ENCODE data around the gene ESR1. TPM values are rescaled to one million over a fixed set of nuclear protein-coding genes. Genes with fewer than 3 reads are reported as not detected.
"Not testable (repeated sequence)": the region's sequence is repeated elsewhere in the genome, so short reads cannot be mapped to it uniquely, and the experiment has no call there.

ESR1 gene
- polyA plus RNA-seq, 3 donors, result 0.12 to 0.24 (median 0.23) TPM

DNA sequence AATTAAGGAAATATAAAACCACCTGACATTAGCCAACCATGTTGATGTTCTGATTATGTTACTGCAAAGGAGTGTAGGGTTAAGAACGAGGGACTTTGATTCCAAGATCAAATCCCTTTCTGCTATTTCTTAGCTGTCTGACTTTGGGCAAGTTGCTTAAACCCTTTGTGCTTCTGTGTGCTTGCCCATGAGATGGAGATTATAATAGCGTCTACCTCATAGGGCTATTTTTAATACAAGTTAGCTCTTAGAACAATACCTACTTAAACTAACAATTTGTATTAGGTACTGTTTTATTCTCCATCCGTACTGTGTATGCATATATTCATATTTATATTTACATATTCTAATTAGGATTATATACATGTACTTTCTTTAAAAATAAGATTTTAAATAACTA lies 263.8 kb downstream of the ESR1 start:
- peaks cover 0 to 3% of the 10 kb centered on the region in 2 donors for H3K9me3 ChIP-seq (replicated peaks in 1 of 2; ENCODE audit: control insufficient read depth in 1 of 2, insufficient read depth in 1 of 2, low read length in 2 of 2)
- TF ChIP-seq, protein P1, sequence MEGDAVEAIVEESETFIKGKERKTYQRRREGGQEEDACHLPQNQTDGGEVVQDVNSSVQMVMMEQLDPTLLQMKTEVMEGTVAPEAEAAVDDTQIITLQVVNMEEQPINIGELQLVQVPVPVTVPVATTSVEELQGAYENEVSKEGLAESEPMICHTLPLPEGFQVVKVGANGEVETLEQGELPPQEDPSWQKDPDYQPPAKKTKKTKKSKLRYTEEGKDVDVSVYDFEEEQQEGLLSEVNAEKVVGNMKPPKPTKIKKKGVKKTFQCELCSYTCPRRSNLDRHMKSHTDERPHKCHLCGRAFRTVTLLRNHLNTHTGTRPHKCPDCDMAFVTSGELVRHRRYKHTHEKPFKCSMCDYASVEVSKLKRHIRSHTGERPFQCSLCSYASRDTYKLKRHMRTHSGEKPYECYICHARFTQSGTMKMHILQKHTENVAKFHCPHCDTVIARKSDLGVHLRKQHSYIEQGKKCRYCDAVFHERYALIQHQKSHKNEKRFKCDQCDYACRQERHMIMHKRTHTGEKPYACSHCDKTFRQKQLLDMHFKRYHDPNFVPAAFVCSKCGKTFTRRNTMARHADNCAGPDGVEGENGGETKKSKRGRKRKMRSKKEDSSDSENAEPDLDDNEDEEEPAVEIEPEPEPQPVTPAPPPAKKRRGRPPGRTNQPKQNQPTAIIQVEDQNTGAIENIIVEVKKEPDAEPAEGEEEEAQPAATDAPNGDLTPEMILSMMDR (IDR thresholded peaks at IDR 0.05), result no peak
- no peaks in the 10 kb centered on the region for H3K4me1 ChIP-seq (ENCODE audit: control insufficient read depth in 1 of 2, insufficient read depth in 2 of 2, low read length in 2 of 2)
- Mint-ChIP-seq H3K9me3 (peaks cover 4 to 14% (median 8%) of the 10 kb centered on the region in 7 donors), H3K27ac (no peak overlapping the region), H3K27me3 (ENCODE audit: low read depth in 3 of 3) (peaks cover 0 to 1% (median 0%) of the 10 kb centered on the region in 3 donors), H3K4me1 (no peaks in the 10 kb centered on the region), H3K36me3 (no peaks in the 10 kb centered on the region), H3K4me3 (no peak overlapping the region)
- no peak overlapping the region for H3K27ac ChIP-seq (ENCODE audit: low read depth in 1 of 2, low read length in 2 of 2)
- H3K9ac ChIP-seq (ENCODE audit: insufficient read depth, low read length, poor library complexity, severe bottlenecking), result no peak overlapping the region
- no peak overlapping the region for H2AFZ ChIP-seq (ENCODE audit: insufficient read depth, low read depth, low read length, poor library complexity, severe bottlenecking)
- no peaks in the 10 kb centered on the region for H3K79me2 ChIP-seq (ENCODE audit: insufficient read depth, low read length)
- H3K4me2 ChIP-seq (replicated peaks; ENCODE audit: extremely low read depth, low read length, poor library complexity, severe bottlenecking), result no peak overlapping the region
- WGBS (ENCODE audit: insufficient coverage), result 100% methylated on average over 1 of the region's 3 CpGs
- no peak overlapping the region for H3K4me3 ChIP-seq (replicated peaks in 1 of 3; ENCODE audit: low read depth in 2 of 3, low read length in 3 of 3)
- intact Hi-C loops (cut with micrococcal nuclease), result no loop called here
- no peak for DNase-seq
- no peaks in the 10 kb centered on the region for H3K27me3 ChIP-seq (ENCODE audit: control insufficient read depth in 2 of 2, insufficient read depth in 2 of 2, low read length in 2 of 2)
- H4K20me1 ChIP-seq (ENCODE audit: insufficient read depth, low read length), result no peaks in the 10 kb centered on the region
- no peaks in the 10 kb centered on the region for H3K36me3 ChIP-seq (replicated peaks in 1 of 2; ENCODE audit: control insufficient read depth in 1 of 2, insufficient read depth in 2 of 2, low read length in 2 of 2)

DNA sequence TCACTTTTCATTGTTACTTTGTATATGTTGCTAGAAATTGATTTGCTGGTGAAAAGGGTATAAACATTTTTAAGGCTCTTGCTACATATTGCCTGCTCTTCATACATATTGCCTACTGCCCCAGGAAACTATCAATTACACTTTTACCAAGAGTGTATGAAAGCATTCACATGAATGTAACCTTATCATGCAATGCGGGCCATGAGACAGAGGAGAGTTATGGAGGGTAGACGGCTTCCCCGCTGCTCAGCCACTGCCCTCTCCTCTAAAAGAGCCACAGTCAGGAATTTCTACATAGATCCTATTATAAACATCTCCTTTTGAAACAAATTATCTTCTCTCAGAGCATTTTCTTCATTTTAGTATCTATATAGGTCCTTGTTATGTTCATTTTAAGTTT lies 264.4 kb downstream of the ESR1 start:
- H3K27me3 Mint-ChIP-seq (ENCODE audit: low read depth in 3 of 3), result peaks cover 0 to 1% (median 0%) of the 10 kb centered on the region in 3 donors
- Histone ChIP-seq H4K20me1 (ENCODE audit: insufficient read depth, low read length) (no peaks in the 10 kb centered on the region), H3K9ac (ENCODE audit: insufficient read depth, low read length, poor library complexity, severe bottlenecking) (no peak overlapping the region), H3K79me2 (ENCODE audit: insufficient read depth, low read length) (no peaks in the 10 kb centered on the region), H2AFZ (ENCODE audit: insufficient read depth, low read depth, low read length, poor library complexity, severe bottlenecking) (no peak overlapping the region), H3K4me1 (ENCODE audit: control insufficient read depth in 1 of 2, insufficient read depth in 2 of 2, low read length in 2 of 2) (no peaks in the 10 kb centered on the region), H3K36me3 (replicated peaks in 1 of 2; ENCODE audit: control insufficient read depth in 1 of 2, insufficient read depth in 2 of 2, low read length in 2 of 2) (no peaks in the 10 kb centered on the region), H3K27ac (ENCODE audit: low read depth in 1 of 2, low read length in 2 of 2) (no peak overlapping the region), H3K4me2 (replicated peaks; ENCODE audit: extremely low read depth, low read length, poor library complexity, severe bottlenecking) (no peak overlapping the region), H3K9me3 (replicated peaks in 1 of 2; ENCODE audit: control insufficient read depth in 1 of 2, insufficient read depth in 1 of 2, low read length in 2 of 2) (peaks cover 0 to 8% of the 10 kb centered on the region in 2 donors), H3K4me3 (replicated peaks in 1 of 3; ENCODE audit: low read depth in 2 of 3, low read length in 3 of 3) (no peak overlapping the region), H3K27me3 (ENCODE audit: control insufficient read depth in 2 of 2, insufficient read depth in 2 of 2, low read length in 2 of 2) (no peaks in the 10 kb centered on the region)
- no CpG with 5 or more reads among the region's 3 CpGs for WGBS (ENCODE audit: insufficient coverage)
- DNase-seq, result no peak
- no peaks in the 10 kb centered on the region for H3K36me3 Mint-ChIP-seq
- TF ChIP-seq, protein P1 (IDR thresholded peaks at IDR 0.05), result no peak
- peaks cover 7 to 20% (median 12%) of the 10 kb centered on the region in 7 donors for H3K9me3 Mint-ChIP-seq
- intact Hi-C loops (cut with micrococcal nuclease), result no loop called here
- no peak overlapping the region for H3K27ac Mint-ChIP-seq
- H3K4me1 Mint-ChIP-seq, result no peaks in the 10 kb centered on the region
- H3K4me3 Mint-ChIP-seq, result no peak overlapping the region

DNA sequence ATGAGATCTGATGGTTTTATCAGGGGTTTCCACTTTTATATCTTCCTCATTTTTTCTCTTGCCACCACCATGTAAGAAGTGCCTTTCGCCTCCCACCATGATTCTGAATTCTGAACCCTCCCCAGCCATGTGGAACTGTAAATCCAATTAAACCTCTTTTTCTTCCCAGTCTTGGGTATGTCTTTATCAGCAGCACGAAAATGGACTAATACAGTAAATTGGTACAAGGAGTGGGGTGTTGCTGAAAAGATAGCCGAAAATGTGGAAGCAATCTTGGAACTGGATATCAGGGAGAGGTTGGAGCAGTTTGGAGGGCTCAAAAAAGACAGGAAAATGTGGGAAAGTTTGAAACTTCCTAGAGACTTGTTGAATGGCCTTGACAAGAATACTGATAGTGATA lies 268.8 kb downstream of the ESR1 start:
- H3K9me3 Mint-ChIP-seq, result peaks cover 19 to 41% (median 36%) of the 10 kb centered on the region in 7 donors
- H3K9me3 ChIP-seq (replicated peaks in 1 of 2; ENCODE audit: control insufficient read depth in 1 of 2, insufficient read depth in 1 of 2, low read length in 2 of 2), result peaks cover 15% of the 10 kb centered on the region in 2 donors
- H3K4me3 Mint-ChIP-seq; H3K27me3 ChIP-seq (ENCODE audit: control insufficient read depth in 2 of 2, insufficient read depth in 2 of 2, low read length in 2 of 2); H3K27ac Mint-ChIP-seq; H3K4me1 ChIP-seq (ENCODE audit: control insufficient read depth in 1 of 2, insufficient read depth in 2 of 2, low read length in 2 of 2); H3K4me1 Mint-ChIP-seq; H3K27me3 Mint-ChIP-seq (ENCODE audit: low read depth in 3 of 3); H3K36me3 Mint-ChIP-seq; H3K79me2 ChIP-seq (ENCODE audit: insufficient read depth, low read length); H2AFZ ChIP-seq (ENCODE audit: insufficient read depth, low read depth, low read length, poor library complexity, severe bottlenecking); DNase-seq; H3K27ac ChIP-seq (ENCODE audit: low read depth in 1 of 2, low read length in 2 of 2); intact Hi-C loops (cut with micrococcal nuclease); H3K36me3 ChIP-seq (replicated peaks in 1 of 2; ENCODE audit: control insufficient read depth in 1 of 2, insufficient read depth in 2 of 2, low read length in 2 of 2); H3K4me3 ChIP-seq (replicated peaks in 1 of 3; ENCODE audit: low read depth in 2 of 3, low read length in 3 of 3); H3K9ac ChIP-seq (ENCODE audit: insufficient read depth, low read length, poor library complexity, severe bottlenecking); H3K4me2 ChIP-seq (replicated peaks; ENCODE audit: extremely low read depth, low read length, poor library complexity, severe bottlenecking); H4K20me1 ChIP-seq (ENCODE audit: insufficient read depth, low read length): not testable (repeated sequence)
- 80% methylated on average over 1 of the region's 3 CpGs for WGBS (ENCODE audit: insufficient coverage)

Measured in CD14-positive monocyte (primary cell).